ENCODE measurements around the gene NCK2. TPM values are rescaled to one million over a fixed set of nuclear protein-coding genes. Genes with fewer than 3 reads are reported as not detected.

NCK2 gene
- polyA plus RNA-seq, 1 of the 3 experiments (the other 2 are of a cell fraction): 42.8 TPM

DNA sequence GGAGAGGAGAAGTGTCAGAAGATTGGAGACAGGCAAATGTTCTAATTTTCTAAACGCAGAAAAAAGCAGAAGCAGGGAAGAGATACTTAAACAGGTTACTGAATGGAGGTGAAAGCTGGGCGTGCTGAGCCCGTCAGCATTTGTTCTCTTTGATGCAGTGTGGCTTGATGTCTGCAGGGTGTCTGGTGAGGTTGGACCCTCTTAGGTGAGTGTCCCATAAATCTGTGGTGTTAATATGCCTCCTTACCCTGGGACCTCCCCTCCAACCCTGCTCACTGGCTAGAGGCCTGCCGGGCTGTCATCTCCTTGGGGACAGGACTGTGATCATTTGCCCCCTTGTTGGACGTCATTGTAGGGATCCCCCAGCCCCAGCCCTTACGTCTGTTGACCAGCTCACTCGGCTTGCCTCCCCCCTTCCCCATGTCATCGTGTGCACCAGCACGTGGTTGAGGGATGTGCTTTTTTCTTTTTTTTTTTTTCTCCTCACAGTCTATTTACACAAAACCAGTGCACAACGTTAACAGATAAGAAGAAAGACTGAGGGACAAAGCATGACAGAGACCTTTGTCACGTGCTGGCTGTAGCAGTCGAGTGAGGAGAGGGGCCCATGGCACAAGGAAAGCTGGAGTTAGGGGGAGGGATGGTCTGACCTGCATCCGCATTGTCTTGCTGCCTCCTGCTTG is 56.4 kb downstream of the NCK2 start:
- Histone ChIP-seq H3K79me2 (ENCODE audit: insufficient read depth) (peaks cover 81% of the 10 kb centered on the region), H3F3A (replicated peaks; ENCODE audit: insufficient read depth) (no peaks in the 10 kb centered on the region), H3K4me1 (ENCODE audit: control insufficient read depth in 1 of 2, insufficient read depth in 2 of 2, low read depth in 1 of 2, low read length in 1 of 2) (peaks cover 31 to 51% of the 10 kb centered on the region in 2 experiments; a peak in 3 of 4 replicates), H3K27me3 (ENCODE audit: insufficient read depth) (no peaks in the 10 kb centered on the region), H3K9ac (no peak overlapping the region), H3K36me3 (replicated peaks in 1 of 2; ENCODE audit: control insufficient read depth in 1 of 2, insufficient read depth in 2 of 2, low read length in 1 of 2) (no peaks in the 10 kb centered on the region), H3K9me3 (no peaks in the 10 kb centered on the region), H3K9me2 (no peaks in the 10 kb centered on the region), H2AFZ (ENCODE audit: low read depth) (no peak overlapping the region), H4K20me1 (ENCODE audit: insufficient read depth) (peaks cover 73% of the 10 kb centered on the region), H3K27ac (ENCODE audit: low read depth in 2 of 2, low read length in 1 of 2) (no peak overlapping the region), H3K4me3 (ENCODE audit: low read depth in 2 of 2, low read length in 1 of 2) (no peak overlapping the region), H3K4me2 (no peak overlapping the region)
- ChIA-PET CTCF (no interaction called here), POLR2A (no interaction called here)
- TF ChIP-seq PBX3 (IDR thresholded peaks at IDR 0.05) (no peak), POLR2AphosphoS5 (IDR thresholded peaks at IDR 0.05; ENCODE audit: low read depth, low read length) (no peak), USF2 (IDR thresholded peaks at IDR 0.05; ENCODE audit: borderline replicate concordance, low read depth, low read length) (no peak), FOSL2 (IDR thresholded peaks at IDR 0.05; ENCODE audit: borderline replicate concordance, low read depth) (no peak), TCF12 (IDR thresholded peaks at IDR 0.05) (no peak), SIN3A (IDR thresholded peaks at IDR 0.05; ENCODE audit: borderline replicate concordance, low read depth, low read length) (no peak), ELF1 (IDR thresholded peaks at IDR 0.05) (no peak), FOXM1 (IDR thresholded peaks at IDR 0.05; ENCODE audit: low read depth) (no peak), NFIC (IDR thresholded peaks at IDR 0.05; ENCODE audit: borderline replicate concordance) (no peak), GABPA (IDR thresholded peaks at IDR 0.05; ENCODE audit: low read depth) (no peak), SMC3 (IDR thresholded peaks at IDR 0.05; ENCODE audit: low read depth, low read length) (no peak), MAX (IDR thresholded peaks at IDR 0.05; ENCODE audit: low read depth) (no peak), YY1 (IDR thresholded peaks at IDR 0.05; ENCODE audit: low read depth) (no peak), RCOR1 (IDR thresholded peaks at IDR 0.05; ENCODE audit: low read length) (no peak), EZH2phosphoT487 (IDR thresholded peaks at IDR 0.05; ENCODE audit: borderline replicate concordance, low read depth) (no peak), FOXJ3 (CRISPR knock-in tag; IDR thresholded peaks at IDR 0.05) (no peak), GATA2 (CRISPR knock-in tag; IDR thresholded peaks at IDR 0.05) (no peak)
- TF ChIP-seq, protein P1, sequence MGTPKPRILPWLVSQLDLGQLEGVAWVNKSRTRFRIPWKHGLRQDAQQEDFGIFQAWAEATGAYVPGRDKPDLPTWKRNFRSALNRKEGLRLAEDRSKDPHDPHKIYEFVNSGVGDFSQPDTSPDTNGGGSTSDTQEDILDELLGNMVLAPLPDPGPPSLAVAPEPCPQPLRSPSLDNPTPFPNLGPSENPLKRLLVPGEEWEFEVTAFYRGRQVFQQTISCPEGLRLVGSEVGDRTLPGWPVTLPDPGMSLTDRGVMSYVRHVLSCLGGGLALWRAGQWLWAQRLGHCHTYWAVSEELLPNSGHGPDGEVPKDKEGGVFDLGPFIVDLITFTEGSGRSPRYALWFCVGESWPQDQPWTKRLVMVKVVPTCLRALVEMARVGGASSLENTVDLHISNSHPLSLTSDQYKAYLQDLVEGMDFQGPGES (IDR thresholded peaks at IDR 0.05; ENCODE audit: low read depth, low read length): no peak
- TF ChIP-seq, protein P2, sequence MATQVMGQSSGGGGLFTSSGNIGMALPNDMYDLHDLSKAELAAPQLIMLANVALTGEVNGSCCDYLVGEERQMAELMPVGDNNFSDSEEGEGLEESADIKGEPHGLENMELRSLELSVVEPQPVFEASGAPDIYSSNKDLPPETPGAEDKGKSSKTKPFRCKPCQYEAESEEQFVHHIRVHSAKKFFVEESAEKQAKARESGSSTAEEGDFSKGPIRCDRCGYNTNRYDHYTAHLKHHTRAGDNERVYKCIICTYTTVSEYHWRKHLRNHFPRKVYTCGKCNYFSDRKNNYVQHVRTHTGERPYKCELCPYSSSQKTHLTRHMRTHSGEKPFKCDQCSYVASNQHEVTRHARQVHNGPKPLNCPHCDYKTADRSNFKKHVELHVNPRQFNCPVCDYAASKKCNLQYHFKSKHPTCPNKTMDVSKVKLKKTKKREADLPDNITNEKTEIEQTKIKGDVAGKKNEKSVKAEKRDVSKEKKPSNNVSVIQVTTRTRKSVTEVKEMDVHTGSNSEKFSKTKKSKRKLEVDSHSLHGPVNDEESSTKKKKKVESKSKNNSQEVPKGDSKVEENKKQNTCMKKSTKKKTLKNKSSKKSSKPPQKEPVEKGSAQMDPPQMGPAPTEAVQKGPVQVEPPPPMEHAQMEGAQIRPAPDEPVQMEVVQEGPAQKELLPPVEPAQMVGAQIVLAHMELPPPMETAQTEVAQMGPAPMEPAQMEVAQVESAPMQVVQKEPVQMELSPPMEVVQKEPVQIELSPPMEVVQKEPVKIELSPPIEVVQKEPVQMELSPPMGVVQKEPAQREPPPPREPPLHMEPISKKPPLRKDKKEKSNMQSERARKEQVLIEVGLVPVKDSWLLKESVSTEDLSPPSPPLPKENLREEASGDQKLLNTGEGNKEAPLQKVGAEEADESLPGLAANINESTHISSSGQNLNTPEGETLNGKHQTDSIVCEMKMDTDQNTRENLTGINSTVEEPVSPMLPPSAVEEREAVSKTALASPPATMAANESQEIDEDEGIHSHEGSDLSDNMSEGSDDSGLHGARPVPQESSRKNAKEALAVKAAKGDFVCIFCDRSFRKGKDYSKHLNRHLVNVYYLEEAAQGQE (IDR thresholded peaks at IDR 0.05; ENCODE audit: low read depth, low read length): no peak
- TF ChIP-seq, protein P3, sequence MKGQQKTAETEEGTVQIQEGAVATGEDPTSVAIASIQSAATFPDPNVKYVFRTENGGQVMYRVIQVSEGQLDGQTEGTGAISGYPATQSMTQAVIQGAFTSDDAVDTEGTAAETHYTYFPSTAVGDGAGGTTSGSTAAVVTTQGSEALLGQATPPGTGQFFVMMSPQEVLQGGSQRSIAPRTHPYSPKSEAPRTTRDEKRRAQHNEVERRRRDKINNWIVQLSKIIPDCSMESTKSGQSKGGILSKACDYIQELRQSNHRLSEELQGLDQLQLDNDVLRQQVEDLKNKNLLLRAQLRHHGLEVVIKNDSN (IDR thresholded peaks at IDR 0.05; ENCODE audit: borderline replicate concordance, low read depth): no peak
- WGBS (ENCODE audit: low lambda C conversion rate): 88% methylated on average over 11 of the region's 13 CpGs
- no peak for DNase-seq

Measured in SK-N-SH (cell line).